HG03064 (cell line): Measurements from ENCODE around the gene NRROS.

Experiments used
- ATAC-seq: cut with Tn5 transposase; IDR thresholded peaks from one replicate; pipeline ENCODE4 v1.9.1; 2021; ENCODE audit warnings: low read depth; ENCODE audit not compliant: unreplicated experiment

Gene NRROS

DNA sequence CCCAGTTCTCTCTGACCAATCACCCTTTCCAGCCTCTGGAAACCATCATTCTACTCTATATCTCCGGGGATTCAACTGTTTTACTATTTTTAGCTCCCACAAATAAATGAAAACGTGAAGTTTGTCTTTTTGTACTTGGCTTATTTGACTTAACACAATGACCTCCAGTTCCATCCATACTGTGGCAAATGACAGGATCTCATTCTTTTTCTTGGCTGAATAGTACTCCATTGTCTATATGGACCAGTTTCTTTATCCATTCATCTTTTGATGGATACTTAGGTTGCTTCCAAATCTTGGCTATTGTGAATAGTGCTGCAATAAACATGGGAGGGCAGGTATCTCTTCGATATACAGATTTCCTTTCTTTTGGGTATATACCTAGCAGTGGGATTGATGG lies 34.1 kb downstream of the NRROS start:
- ATAC-seq, result no peak

DNA sequence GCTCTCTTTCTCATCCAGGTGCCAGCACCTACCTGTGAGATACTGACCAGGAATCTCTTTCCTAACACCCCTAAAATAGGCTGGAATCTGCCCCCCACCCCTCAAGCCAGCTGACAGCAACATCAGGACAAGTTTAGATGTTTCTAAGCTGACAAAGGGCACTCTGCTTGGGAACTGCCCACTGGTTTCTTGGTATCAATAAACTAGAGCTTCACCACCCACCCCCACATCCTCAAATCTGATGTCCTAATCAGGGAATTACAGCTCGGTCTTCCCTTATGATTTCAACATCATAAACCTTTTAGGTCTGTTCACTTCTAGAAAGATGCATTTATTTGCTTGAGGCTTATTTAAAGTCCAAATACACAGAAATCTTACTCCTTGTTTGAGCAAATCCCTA lies 37.9 kb downstream of the NRROS start:
- no peak for ATAC-seq

- ATAC-seq, result no peak
Measured at GRCh38 chr3:196677931-196678330, 38.4 kb downstream of the NRROS start.

GRCh38 chr3:196684548-196685407 lies 45.3 kb downstream of the NRROS start:
- ATAC-seq, result peak; percentile 80

DNA sequence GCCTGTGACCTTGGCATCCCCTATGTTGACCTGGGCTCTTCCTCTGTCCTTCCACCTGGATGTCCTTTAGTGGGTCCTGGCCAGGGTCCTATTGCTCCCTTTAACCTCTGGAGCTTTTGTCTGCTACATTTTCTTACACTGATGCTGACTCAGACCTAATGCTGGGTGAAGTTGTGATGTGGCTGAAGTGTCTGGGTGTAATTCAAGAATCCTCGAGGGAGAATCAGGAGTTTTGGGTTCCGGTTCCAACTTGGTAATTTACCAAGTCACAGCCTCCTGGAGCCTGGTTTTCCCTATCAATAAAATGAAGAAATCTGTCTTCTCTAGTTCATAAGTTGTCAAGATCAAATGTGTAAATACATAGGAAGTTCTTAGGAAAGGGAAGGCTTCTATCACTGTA lies 46.9 kb downstream of the NRROS start:
- no peak for ATAC-seq

GRCh38 chr3:196688349-196688748 lies 48.9 kb downstream of the NRROS start:
- no peak for ATAC-seq

- ATAC-seq, result no peak
Measured at GRCh38 chr3:196689941-196690660, 50.6 kb downstream of the NRROS start.

GRCh38 chr3:196691386-196691785 lies 51.9 kb downstream of the NRROS start:
- no peak for ATAC-seq

DNA sequence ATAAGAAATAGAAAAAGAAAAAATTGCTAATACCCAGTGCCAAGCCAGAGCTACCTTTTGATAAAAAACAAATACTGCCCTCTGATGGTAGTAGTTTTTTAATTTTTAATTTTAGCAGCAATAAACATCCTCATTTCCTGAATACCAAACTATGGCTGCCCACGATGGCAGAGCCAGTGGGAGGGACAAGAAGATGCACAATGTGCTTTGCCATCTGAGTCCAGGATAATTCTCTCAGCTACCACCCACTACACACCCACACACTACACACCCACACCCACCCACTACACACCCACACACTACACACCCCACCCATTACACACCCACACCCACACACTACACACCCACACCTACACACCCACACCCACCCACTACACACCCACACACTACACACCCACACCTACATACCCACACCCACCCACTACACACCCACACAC lies 54.7 kb downstream of the NRROS start:
- no peak for ATAC-seq

DNA sequence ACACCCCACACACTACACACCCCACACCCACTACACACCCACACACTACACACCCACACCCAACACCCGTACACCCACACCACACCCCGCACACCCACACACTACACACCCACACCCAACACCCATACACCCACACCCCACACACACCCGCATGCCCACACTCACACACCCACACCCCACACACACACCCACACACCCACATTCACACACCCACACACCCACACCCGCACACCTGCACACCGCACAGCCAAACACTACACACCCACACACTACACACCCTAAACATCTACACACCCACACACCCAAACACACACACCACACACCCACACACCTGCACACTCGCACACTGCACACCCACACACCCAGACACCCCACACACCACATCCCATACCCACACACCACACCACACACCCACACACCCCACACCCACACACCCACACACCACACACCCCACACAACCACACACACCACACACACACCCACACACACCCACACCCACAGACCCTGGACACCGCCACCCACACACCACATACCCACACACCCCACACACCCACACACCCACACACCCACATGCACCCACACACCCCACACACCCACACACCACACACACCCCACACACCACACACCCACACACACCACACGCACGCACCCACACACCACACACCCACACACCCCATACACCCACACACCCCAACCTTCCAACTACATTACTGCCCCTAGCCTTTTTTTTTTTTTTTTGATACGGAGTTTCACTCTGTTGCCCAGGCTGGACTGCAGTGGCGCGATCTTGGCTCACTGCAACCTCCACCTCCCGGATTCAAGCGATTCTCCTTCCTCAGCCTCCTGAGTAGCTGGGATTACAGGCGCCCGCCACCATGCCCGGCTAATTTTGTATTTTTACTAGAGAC lies 55.7 kb downstream of the NRROS start:
- no peak for ATAC-seq

DNA sequence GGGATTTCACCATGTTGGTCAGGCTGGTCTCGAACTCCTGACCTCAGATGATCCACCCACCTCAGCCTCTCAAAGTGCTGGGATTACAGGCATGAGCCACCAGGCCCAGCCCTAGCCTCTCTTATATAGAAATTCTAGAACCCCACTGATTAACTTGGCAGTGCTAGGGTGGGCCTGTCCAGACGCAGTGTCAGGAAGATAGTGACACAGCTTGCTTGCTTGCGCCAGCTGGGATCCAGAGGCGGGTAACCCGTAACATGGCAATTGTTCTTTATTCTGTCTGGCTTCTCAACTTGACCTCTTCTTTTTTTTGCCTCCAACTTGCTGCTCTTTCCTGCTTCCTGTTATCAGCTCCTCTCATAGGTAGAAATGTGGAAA lies 56.3 kb downstream of the NRROS start:
- no peak for ATAC-seq

- ATAC-seq, result no peak
Measured at GRCh38 chr3:196697270-196697669, 57.8 kb downstream of the NRROS start.

DNA sequence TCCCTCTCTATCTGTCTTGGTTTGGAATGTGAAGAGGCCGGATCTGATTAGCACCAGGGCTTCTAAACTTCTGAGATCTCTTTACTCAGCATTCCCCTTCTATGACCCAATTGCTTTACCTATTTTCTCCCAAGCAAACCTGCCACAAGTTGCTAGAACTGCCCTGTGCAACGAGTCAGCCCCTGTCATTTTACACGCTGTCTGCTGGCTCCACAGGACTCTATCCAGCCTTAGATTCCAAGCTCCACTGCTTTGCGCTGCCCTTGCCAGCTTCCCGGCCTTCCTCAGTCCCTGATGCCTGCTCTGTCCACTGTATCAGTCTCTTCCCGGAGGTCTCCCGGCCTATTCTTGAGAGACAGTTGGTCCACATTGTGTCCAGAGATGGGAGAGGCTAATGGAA lies 60.3 kb downstream of the NRROS start:
- no peak for ATAC-seq

- ATAC-seq, result no peak
Measured at GRCh38 chr3:196700801-196701200, 61.3 kb downstream of the NRROS start.

DNA sequence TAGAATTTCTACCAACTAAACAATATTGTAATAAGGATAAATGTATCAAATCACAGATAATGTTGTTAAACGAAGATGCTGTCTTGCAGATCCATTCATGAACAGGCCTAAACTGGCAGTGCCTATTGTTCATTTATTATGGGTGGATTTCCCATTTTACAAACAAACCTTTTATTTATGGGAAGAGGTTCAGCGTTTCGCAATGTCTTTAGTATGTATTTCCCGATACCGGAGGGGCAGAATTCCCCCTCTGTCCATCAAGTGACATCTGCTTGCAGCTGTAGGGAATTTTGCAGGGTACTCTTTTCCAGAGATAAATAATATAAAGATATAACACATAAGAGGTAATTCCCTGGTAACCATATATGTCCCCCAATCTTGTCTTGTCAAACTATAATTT lies 66.8 kb downstream of the NRROS start:
- ATAC-seq, result no peak

DNA sequence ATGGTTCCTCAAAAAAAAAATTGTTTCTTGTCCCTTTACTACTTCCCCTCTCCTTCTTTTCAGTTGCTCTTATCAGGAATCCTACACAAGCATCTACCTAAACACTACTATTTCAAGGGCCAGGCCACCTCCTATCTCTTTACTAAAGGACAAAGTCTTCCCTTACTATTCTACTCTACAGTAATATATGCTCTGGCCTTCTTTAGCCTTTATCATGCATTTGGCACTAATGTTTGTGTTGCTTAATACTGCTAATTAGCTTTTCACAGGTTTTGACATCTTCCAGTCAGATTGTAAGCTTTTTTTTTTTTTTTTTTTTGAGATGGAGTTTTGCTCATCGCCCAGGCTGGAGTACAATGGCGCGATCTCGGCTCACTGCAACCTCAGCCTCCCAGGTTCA lies 67.2 kb downstream of the NRROS start:
- ATAC-seq, result no peak

DNA sequence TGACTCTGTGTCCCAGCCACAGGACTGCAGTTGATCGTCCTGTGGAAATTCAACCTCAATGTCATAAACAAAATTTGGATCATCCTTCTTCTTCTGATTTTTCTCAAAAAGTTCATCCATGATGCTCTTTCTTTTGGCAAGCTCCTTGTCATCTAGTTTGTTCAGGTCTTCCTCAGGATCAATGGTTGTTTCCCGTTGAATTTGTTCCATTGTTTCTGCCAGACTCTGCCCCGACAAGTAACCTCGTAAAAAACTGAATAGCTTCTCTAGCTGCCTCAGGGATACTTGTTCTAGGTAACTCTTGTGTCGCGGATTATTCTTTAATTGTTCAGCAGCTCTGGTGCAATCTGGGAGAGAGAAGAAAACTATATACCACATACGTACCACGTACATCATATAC lies 68.1 kb downstream of the NRROS start:
- ATAC-seq, result no peak

DNA sequence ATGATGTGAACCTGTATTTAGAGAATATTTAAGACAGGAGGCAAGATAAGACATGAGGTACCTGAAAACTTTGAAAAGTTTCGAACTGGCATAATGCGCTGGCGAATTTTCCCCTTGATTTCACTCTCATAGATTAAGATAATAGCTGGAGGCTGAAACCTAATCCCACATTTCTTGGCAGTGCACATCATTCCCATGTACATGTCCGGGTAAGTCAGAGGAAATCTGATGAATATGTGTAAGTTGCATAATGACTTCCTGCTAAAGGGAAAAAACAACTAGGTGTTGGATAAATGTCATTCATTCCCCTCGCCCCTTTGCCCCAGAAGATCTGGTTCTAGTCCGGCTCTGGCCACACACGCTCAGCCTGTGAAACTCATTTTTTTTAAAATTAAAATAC lies 69.0 kb downstream of the NRROS start:
- no peak for ATAC-seq
